GM23338 (cell line): ENCODE results near the gene OR6K2. TPM values are rescaled to one million over a fixed set of nuclear protein-coding genes. Genes with fewer than 3 reads are reported as not detected.

Source experiments
- ATAC-seq: fragments of 200-7000 bp; cut with Tn5 transposase; 3 replicates; pipeline ENCODE4 v1.9.1; 2020
- DNase-seq: peaks from one replicate; pipeline ENCODE4 v3.0.0-alpha.2; 2015; ENCODE audit warnings: low spot score
- H2AFZ ChIP-seq: fragments of 200-600 bp; sonication (generic); 2 replicates; pipeline ENCODE4 v1.8.0; 2016; ENCODE audit warnings: antibody characterized with exemption, mild to moderate bottlenecking, moderate library complexity
- H3F3A ChIP-seq: fragments of 200-600 bp; sonication (generic); replicated peaks from 2 replicates; pipeline ENCODE4 v1.8.0; 2017; ENCODE audit warnings: antibody characterized with exemption, mixed run types, low read depth
- H3K27ac ChIP-seq: fragments of 200-600 bp; sonication (generic); 2 replicates; pipeline ENCODE4 v1.6.1; 2016; ENCODE audit warnings: low read depth
- H3K27me3 ChIP-seq: fragments of 200-600 bp; sonication (generic); 2 replicates; pipeline ENCODE4 v1.8.0; 2016; ENCODE audit warnings: mild to moderate bottlenecking, mixed run types, moderate library complexity; ENCODE audit not compliant: insufficient read depth
- H3K36me3 ChIP-seq: fragments of 200-600 bp; sonication (generic); 2 replicates; pipeline ENCODE4 v1.8.0; 2016; ENCODE audit warnings: mild to moderate bottlenecking; ENCODE audit not compliant: insufficient read depth
- H3K4me1 ChIP-seq: fragments of 200-600 bp; sonication (generic); 2 replicates; pipeline ENCODE4 v1.8.0; 2016; ENCODE audit warnings: mild to moderate bottlenecking, moderate library complexity; ENCODE audit not compliant: insufficient read depth
- H3K4me2 ChIP-seq: fragments of 200-600 bp; sonication (generic); 2 replicates; pipeline ENCODE4 v1.7.1; 2017; ENCODE audit warnings: mixed run types
- H3K4me3 ChIP-seq: fragments of 200-600 bp; sonication (generic); 2 replicates; pipeline ENCODE4 v1.6.1; 2016; ENCODE audit warnings: mixed run types
- H3K79me2 ChIP-seq: fragments of 200-600 bp; sonication (generic); replicated peaks from 2 replicates; pipeline ENCODE4 v1.8.0; 2017; ENCODE audit warnings: mild to moderate bottlenecking; ENCODE audit not compliant: insufficient read depth
- H3K9me2 ChIP-seq: fragments of 200-600 bp; sonication (generic); 2 replicates; pipeline ENCODE4 v1.8.0; 2017; ENCODE audit not compliant: insufficient read depth
- H4K20me1 ChIP-seq: fragments of 200-600 bp; sonication (generic); replicated peaks from 2 replicates; pipeline ENCODE4 v1.8.0; 2017; ENCODE audit warnings: mild to moderate bottlenecking; ENCODE audit not compliant: insufficient read depth
- H3K27ac Mint-ChIP-seq: 2 replicates; pipeline ENCODE4 v1.8.0; 2020; ENCODE audit warnings: inconsistent platforms, mild to moderate bottlenecking, moderate library complexity, mixed read lengths
- H3K27me3 Mint-ChIP-seq: 3 replicates; pipeline ENCODE4 v1.8.0; 2022; ENCODE audit warnings: low read depth, mild to moderate bottlenecking, moderate library complexity, mixed read lengths, inconsistent platforms; ENCODE audit not compliant: insufficient read depth, poor library complexity
- H3K36me3 Mint-ChIP-seq: 3 replicates; pipeline ENCODE4 v1.8.0; 2021; ENCODE audit warnings: low read depth, mild to moderate bottlenecking, inconsistent platforms, moderate library complexity, mixed read lengths
- H3K4me1 Mint-ChIP-seq: 3 replicates; pipeline ENCODE4 v1.8.0; 2020; ENCODE audit warnings: mild to moderate bottlenecking, inconsistent platforms, mixed read lengths
- H3K4me3 Mint-ChIP-seq: 3 replicates; pipeline ENCODE4 v1.8.0; 2021; ENCODE audit warnings: moderate library complexity, mild to moderate bottlenecking, inconsistent platforms, mixed read lengths
- H3K9me3 Mint-ChIP-seq: 3 replicates; pipeline ENCODE4 v1.8.0; 2020; ENCODE audit warnings: moderate library complexity, mild to moderate bottlenecking, inconsistent platforms, mixed read lengths
- CREB1 ChIP-seq: fragments of 250-450 bp; sonication (Bioruptor Pico); IDR thresholded peaks from 2 replicates; pipeline ENCODE4 v1.5.0; 2020; ENCODE audit warnings: low read depth, mild to moderate bottlenecking, moderate library complexity
- EZH2phosphoT487 ChIP-seq: fragments of 200-600 bp; sonication (generic); IDR thresholded peaks from one replicate; pipeline ENCODE4 v1.8.1; 2018; ENCODE audit warnings: antibody characterized with exemption; ENCODE audit not compliant: unreplicated experiment
- NANOG ChIP-seq: IDR thresholded peaks from 2 replicates; pipeline ENCODE4 v1.6.1; 2016; ENCODE audit warnings: antibody characterized with exemption, borderline replicate concordance
- ZNF114 ChIP-seq: fragments of 250-450 bp; sonication (Bioruptor Pico); IDR thresholded peaks from 2 replicates; pipeline ENCODE4 v1.5.0; 2020; ENCODE audit warnings: mild to moderate bottlenecking, moderate library complexity
- polyA plus RNA-seq: library from polyadenylated mRNA; unstranded; fragments of >200 nt; fragmentation: Nextera tagmentation; extraction: Ambion mirVana; gene quantifications from 2 replicates; pipeline ENCODE4 v1.2.1, GENCODE V29; 2016
- total RNA-seq: library from RNA; depleted of rRNA; stranded (reverse); fragments of >200 nt; shearing (Covaris generic); gene quantifications from 2 replicates; pipeline ENCODE4 v1.2.3, GENCODE V29; 2014
- TF ChIP-seq, protein P1 (sequence below): fragments of 250-450 bp; sonication (Bioruptor Pico); IDR thresholded peaks from 2 replicates; pipeline ENCODE4 v1.5.0; 2020; ENCODE audit warnings: mild to moderate bottlenecking, moderate library complexity
- TF ChIP-seq, protein P2 (sequence below): IDR thresholded peaks from one replicate; pipeline ENCODE4 v1.6.1; 2018; ENCODE audit warnings: antibody characterized with exemption; ENCODE audit not compliant: unreplicated experiment

OR6K2 gene
- total and polyA plus RNA-seq, 2 experiments from 2014 or later = not detected

DNA sequence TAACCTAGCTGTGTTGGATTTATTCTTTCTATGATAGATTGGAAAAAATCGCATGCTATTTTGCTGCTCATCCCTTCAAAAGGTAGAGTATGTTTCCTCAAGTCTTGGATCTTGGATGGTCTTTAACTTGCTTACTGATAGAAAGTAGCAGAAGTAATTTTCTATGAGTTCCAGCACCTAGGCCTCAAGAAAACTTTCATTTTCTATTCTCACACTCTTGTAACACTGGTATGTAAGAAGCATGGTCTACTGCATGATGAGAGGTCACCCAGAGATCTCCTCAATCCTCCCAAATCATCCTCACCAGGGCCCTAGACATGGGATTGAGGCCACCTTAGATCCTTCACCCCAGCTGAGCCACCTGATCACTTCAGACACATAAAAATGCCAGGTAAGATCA lies 21.2 kb downstream of the OR6K2 start (continued):
- TF ChIP-seq, protein P1, sequence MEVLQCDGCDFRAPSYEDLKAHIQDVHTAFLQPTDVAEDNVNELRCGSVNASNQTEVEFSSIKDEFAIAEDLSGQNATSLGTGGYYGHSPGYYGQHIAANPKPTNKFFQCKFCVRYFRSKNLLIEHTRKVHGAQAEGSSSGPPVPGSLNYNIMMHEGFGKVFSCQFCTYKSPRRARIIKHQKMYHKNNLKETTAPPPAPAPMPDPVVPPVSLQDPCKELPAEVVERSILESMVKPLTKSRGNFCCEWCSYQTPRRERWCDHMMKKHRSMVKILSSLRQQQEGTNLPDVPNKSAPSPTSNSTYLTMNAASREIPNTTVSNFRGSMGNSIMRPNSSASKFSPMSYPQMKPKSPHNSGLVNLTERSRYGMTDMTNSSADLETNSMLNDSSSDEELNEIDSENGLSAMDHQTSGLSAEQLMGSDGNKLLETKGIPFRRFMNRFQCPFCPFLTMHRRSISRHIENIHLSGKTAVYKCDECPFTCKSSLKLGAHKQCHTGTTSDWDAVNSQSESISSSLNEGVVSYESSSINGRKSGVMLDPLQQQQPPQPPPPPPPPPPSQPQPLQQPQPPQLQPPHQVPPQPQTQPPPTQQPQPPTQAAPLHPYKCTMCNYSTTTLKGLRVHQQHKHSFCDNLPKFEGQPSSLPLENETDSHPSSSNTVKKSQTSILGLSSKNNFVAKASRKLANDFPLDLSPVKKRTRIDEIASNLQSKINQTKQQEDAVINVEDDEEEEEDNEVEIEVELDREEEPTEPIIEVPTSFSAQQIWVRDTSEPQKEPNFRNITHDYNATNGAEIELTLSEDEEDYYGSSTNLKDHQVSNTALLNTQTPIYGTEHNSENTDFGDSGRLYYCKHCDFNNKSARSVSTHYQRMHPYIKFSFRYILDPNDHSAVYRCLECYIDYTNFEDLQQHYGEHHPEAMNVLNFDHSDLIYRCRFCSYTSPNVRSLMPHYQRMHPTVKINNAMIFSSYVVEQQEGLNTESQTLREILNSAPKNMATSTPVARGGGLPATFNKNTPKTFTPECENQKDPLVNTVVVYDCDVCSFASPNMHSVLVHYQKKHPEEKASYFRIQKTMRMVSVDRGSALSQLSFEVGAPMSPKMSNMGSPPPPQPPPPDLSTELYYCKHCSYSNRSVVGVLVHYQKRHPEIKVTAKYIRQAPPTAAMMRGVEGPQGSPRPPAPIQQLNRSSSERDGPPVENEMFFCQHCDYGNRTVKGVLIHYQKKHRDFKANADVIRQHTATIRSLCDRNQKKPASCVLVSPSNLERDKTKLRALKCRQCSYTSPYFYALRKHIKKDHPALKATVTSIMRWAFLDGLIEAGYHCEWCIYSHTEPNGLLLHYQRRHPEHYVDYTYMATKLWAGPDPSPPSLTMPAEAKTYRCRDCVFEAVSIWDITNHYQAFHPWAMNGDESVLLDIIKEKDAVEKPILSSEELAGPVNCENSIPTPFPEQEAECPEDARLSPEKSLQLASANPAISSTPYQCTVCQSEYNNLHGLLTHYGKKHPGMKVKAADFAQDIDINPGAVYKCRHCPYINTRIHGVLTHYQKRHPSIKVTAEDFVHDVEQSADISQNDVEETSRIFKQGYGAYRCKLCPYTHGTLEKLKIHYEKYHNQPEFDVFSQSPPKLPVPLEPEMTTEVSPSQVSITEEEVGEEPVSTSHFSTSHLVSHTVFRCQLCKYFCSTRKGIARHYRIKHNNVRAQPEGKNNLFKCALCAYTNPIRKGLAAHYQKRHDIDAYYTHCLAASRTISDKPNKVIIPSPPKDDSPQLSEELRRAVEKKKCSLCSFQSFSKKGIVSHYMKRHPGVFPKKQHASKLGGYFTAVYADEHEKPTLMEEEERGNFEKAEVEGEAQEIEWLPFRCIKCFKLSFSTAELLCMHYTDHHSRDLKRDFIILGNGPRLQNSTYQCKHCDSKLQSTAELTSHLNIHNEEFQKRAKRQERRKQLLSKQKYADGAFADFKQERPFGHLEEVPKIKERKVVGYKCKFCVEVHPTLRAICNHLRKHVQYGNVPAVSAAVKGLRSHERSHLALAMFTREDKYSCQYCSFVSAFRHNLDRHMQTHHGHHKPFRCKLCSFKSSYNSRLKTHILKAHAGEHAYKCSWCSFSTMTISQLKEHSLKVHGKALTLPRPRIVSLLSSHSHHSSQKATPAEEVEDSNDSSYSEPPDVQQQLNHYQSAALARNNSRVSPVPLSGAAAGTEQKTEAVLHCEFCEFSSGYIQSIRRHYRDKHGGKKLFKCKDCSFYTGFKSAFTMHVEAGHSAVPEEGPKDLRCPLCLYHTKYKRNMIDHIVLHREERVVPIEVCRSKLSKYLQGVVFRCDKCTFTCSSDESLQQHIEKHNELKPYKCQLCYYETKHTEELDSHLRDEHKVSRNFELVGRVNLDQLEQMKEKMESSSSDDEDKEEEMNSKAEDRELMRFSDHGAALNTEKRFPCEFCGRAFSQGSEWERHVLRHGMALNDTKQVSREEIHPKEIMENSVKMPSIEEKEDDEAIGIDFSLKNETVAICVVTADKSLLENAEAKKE (CRISPR knock-in tag) = no peak
- no peak for TF ChIP-seq CREB1 (CRISPR knock-in tag)
- no peak for TF ChIP-seq ZNF114
- no peak for TF ChIP-seq NANOG
- no peak for TF ChIP-seq EZH2phosphoT487

DNA sequence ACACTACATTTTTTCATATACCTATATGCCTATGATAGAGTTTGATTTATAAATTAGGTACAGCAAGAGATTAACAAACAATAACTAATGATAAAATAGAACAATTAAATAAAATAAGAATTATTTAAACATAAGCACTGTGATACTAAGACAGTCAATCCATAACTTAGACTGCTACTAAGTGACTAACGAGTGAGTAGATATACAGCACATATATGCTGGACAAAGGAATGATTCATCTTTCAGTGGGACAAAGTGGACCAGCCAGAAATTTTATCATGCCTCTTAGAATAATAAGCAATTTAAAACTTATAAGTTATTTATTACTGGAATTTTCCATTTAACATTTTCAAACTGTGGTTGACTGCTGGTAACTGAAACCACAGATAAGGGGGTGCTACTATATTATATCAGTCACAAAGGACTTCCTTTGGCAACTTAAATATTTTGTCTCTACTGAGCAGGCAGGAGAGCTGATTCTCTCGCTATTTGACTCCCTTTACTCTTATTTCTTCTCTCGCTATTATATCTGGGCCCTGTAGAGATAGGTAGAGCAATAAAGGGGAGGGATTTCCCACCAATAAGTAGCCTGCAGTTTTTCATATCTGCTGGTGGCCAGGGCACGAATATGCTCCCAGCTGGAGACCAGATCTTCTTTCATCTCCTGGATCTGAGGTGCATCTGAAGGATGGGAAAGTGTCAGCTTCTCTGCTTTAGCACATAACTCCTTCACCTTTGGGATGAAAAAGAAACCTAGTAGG lies 24.7 kb downstream of the OR6K2 start:
- Histone ChIP-seq H2AFZ (no peak overlapping the region), H3K4me2 (no peak overlapping the region), H4K20me1 (no peaks in the 10 kb centered on the region), H3K79me2 (no peaks in the 10 kb centered on the region), H3K27ac (no peak overlapping the region), H3K9me2 (0 out of 2 replicates have a peak, but pooled peaks cover 3% of the 10 kb centered on the region), H3K4me3 (no peak overlapping the region), H3K36me3 (no peaks in the 10 kb centered on the region), H3F3A (no peaks in the 10 kb centered on the region), H3K4me1 (no peaks in the 10 kb centered on the region), H3K27me3 (no peaks in the 10 kb centered on the region)
- H3K4me1 Mint-ChIP-seq = peaks cover 4% of the 10 kb centered on the region; the same call in 2 of the 3 replicates
- no peak overlapping the region for H3K4me3 Mint-ChIP-seq
- DNase-seq (no peak), ATAC-seq (no peak)
- no peaks in the 10 kb centered on the region for H3K9me3 Mint-ChIP-seq
- H3K27ac Mint-ChIP-seq = no peak overlapping the region
- no peaks in the 10 kb centered on the region for H3K27me3 Mint-ChIP-seq
- H3K36me3 Mint-ChIP-seq = no peaks in the 10 kb centered on the region
- TF ChIP-seq, protein P2, sequence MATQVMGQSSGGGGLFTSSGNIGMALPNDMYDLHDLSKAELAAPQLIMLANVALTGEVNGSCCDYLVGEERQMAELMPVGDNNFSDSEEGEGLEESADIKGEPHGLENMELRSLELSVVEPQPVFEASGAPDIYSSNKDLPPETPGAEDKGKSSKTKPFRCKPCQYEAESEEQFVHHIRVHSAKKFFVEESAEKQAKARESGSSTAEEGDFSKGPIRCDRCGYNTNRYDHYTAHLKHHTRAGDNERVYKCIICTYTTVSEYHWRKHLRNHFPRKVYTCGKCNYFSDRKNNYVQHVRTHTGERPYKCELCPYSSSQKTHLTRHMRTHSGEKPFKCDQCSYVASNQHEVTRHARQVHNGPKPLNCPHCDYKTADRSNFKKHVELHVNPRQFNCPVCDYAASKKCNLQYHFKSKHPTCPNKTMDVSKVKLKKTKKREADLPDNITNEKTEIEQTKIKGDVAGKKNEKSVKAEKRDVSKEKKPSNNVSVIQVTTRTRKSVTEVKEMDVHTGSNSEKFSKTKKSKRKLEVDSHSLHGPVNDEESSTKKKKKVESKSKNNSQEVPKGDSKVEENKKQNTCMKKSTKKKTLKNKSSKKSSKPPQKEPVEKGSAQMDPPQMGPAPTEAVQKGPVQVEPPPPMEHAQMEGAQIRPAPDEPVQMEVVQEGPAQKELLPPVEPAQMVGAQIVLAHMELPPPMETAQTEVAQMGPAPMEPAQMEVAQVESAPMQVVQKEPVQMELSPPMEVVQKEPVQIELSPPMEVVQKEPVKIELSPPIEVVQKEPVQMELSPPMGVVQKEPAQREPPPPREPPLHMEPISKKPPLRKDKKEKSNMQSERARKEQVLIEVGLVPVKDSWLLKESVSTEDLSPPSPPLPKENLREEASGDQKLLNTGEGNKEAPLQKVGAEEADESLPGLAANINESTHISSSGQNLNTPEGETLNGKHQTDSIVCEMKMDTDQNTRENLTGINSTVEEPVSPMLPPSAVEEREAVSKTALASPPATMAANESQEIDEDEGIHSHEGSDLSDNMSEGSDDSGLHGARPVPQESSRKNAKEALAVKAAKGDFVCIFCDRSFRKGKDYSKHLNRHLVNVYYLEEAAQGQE = no peak
- TF ChIP-seq ZNF114 = no peak
